ENCODE results near the gene GPAM.
"Not testable (repeated sequence)": the region's sequence is repeated elsewhere in the genome, so short reads cannot be mapped to it uniquely, and the experiment has no call there.

Gene GPAM

GRCh38 chr10:112208292-112208691 lies 24.7 kb upstream of the GPAM start:
- DNase-seq (ENCODE audit: low read depth), result no peak
- no peak overlapping the region for H3K4me3 ChIP-seq (ENCODE audit: low read depth, low read length)
- no peak for TF ChIP-seq CTCF (IDR thresholded peaks at IDR 0.05; ENCODE audit: insufficient read depth, low read depth, low read length, missing control alignments)

- TF ChIP-seq CTCF (IDR thresholded peaks at IDR 0.05; ENCODE audit: insufficient read depth, low read depth, low read length, missing control alignments), result no peak
- no peak overlapping the region for H3K4me3 ChIP-seq (ENCODE audit: low read depth, low read length)
- peak; percentile 24 for DNase-seq (ENCODE audit: low read depth)
These were observed 19.9 kb upstream of the GPAM start for GRCh38 chr10:112203328-112204076.

GRCh38 chr10:112202561-112203241 lies 19.1 kb upstream of the GPAM start:
- peak; percentile 51 for DNase-seq (ENCODE audit: low read depth)
- no peak overlapping the region for H3K4me3 ChIP-seq (ENCODE audit: low read depth, low read length)
- no peak for TF ChIP-seq CTCF (IDR thresholded peaks at IDR 0.05; ENCODE audit: insufficient read depth, low read depth, low read length, missing control alignments)

- DNase-seq (ENCODE audit: low read depth), result no peak
- no peak overlapping the region for H3K4me3 ChIP-seq (ENCODE audit: low read depth, low read length)
- no peak for TF ChIP-seq CTCF (IDR thresholded peaks at IDR 0.05; ENCODE audit: insufficient read depth, low read depth, low read length, missing control alignments)
These were observed 18.5 kb upstream of the GPAM start for GRCh38 chr10:112202076-112202475.

GRCh38 chr10:112201334-112201733 lies 17.8 kb upstream of the GPAM start:
- no peak for TF ChIP-seq CTCF (IDR thresholded peaks at IDR 0.05; ENCODE audit: insufficient read depth, low read depth, low read length, missing control alignments)
- H3K4me3 ChIP-seq (ENCODE audit: low read depth, low read length), result no peak overlapping the region
- no peak for DNase-seq (ENCODE audit: low read depth)

GRCh38 chr10:112200259-112200658 lies 16.7 kb upstream of the GPAM start:
- H3K4me3 ChIP-seq (ENCODE audit: low read depth, low read length); DNase-seq (ENCODE audit: low read depth): not testable (repeated sequence)

GRCh38 chr10:112197662-112198061 lies 14.1 kb upstream of the GPAM start:
- H3K4me3 ChIP-seq (ENCODE audit: low read depth, low read length); DNase-seq (ENCODE audit: low read depth): not testable (repeated sequence)

GRCh38 chr10:112195224-112195623 lies 11.7 kb upstream of the GPAM start:
- DNase-seq (ENCODE audit: low read depth), result no peak
- TF ChIP-seq CTCF (IDR thresholded peaks at IDR 0.05; ENCODE audit: insufficient read depth, low read depth, low read length, missing control alignments), result no peak
- H3K4me3 ChIP-seq (ENCODE audit: low read depth, low read length), result no peak overlapping the region

Measured in GM12865 (cell line).